Upper lobe of left lung (tissue), 6 donors: ENCODE results near the gene CHAC1. TPM values are rescaled to one million over a fixed set of nuclear protein-coding genes. Genes with fewer than 3 reads are reported as not detected.

Experiments used
- ATAC-seq, 2 donors: fragments of 200-7000 bp; cut with Tn5 transposase; one replicate each; pipeline ENCODE4 v1.9.1; 2022; ENCODE audit warnings: mild to moderate bottlenecking in 2 of 2, moderate library complexity in 2 of 2; ENCODE audit not compliant: low FRiP score in 2 of 2
- DNase-seq, 2 donors: peaks; one replicate each; pipeline ENCODE4 v3.0.0-alpha.2; 2019 to 2020
- H3K27ac ChIP-seq, 4 donors: fragments of 200-600 bp; sonication (generic); one replicate each; pipeline ENCODE4 v1.5.1; 2016 to 2019
- H3K27me3 ChIP-seq, 4 donors: fragments of 200-600 bp; sonication (generic); one replicate each; pipeline ENCODE4 v1.5.1; 2017 to 2019
- H3K36me3 ChIP-seq, 4 donors: fragments of 200-600 bp; sonication (generic); one replicate each; pipeline ENCODE4 v1.5.1; 2016 to 2019
- H3K4me1 ChIP-seq, 4 donors: fragments of 200-600 bp; sonication (generic); one replicate each; pipeline ENCODE4 v1.5.1; 2018 to 2019
- H3K4me3 ChIP-seq, 4 donors: fragments of 200-600 bp; sonication (generic); one replicate each; pipeline ENCODE4 v1.5.1; 2017 to 2019; ENCODE audit warnings: mild to moderate bottlenecking in 2 of 4, moderate library complexity in 1 of 4
- H3K9me3 ChIP-seq, 4 donors: fragments of 200-600 bp; sonication (generic); one replicate each; pipeline ENCODE4 v1.5.1; 2018 to 2019
- EP300 ChIP-seq, 4 donors: sonication (generic); formaldehyde crosslinking; IDR thresholded peaks; one replicate each; pipeline ENCODE4 v1.5.1; 2017; ENCODE audit warnings: antibody characterized with exemption in 4 of 4, control low read depth in 2 of 4
- POLR2A ChIP-seq, 4 donors: fragments of 450-650 bp; IDR thresholded peaks; one replicate each; pipeline ENCODE4 v1.5.1; 2016 to 2017; ENCODE audit warnings: antibody characterized with exemption in 4 of 4, mild to moderate bottlenecking in 2 of 4
- POLR2AphosphoS5 ChIP-seq, 2 donors: sonication (generic); formaldehyde crosslinking; IDR thresholded peaks; one replicate each; pipeline ENCODE4 v1.5.1; 2017; ENCODE audit warnings: antibody characterized with exemption in 2 of 2
- WGBS, 2 donors: methylation state at CpG; one replicate each; pipeline ENCODE4 v1.1.5; 2017 to 2018; 5-methylcytosine and 5-hydroxymethylcytosine counted together
- total RNA-seq, 6 donors: library from RNA; depleted of rRNA in 4 of 6; stranded (reverse); fragments of >200 nt in 4 of 6; gene quantifications; one replicate each; pipeline versions ENCODE4 v1.1.0 to v1.2.1, GENCODE V29; 2016 to 2021
- TF ChIP-seq, protein P1 (sequence below), 6 experiments: fragments of 450-650 bp in 4 of 6; fragments of 200-600 bp in 2 of 6; sonication (generic) in 2 of 6; IDR thresholded peaks; one replicate each; pipeline ENCODE4 v1.5.1; 2016 to 2019; ENCODE audit warnings: antibody characterized with exemption in 6 of 6
- donor health status: DM: no; HTN: no; CAD: no; lungs with moderate emphysema.
- donor health status: DM: no; HTN: yes; CAD: no; lungs with severe emphysema.

The CHAC1 gene
- total RNA-seq, 6 donors from 2014 or later: 2.6 to 11.1 (median 3.4) TPM

DNA sequence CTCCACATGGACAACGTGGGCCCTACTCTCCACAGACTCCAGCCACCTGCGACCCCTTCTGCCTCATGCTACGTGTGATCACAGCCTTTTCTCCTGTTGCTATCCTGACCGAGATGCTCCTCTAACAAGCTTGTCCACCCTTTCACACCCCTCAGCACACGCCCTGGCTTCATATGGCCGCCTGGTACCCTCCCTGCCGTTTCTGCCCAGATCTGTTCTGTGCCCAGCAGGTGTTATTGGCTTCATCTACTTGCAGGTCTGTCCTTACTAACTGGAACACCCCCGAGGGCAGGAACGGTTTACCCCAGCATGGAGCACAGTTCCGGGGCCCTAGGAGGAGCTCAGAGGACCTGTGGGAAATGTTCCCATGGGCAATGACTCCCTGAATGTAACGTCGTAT is 9.9 kb downstream of the CHAC1 start:
- WGBS, 2 donors: 89 to 93% methylated on average over 12 of the region's 12 CpGs
- ATAC-seq: no peak
- TF ChIP-seq EP300 (IDR thresholded peaks at IDR 0.05) (no peak), POLR2AphosphoS5 (IDR thresholded peaks at IDR 0.05) (no peak), POLR2A (IDR thresholded peaks at IDR 0.05) (no peak)
- TF ChIP-seq, protein P1, sequence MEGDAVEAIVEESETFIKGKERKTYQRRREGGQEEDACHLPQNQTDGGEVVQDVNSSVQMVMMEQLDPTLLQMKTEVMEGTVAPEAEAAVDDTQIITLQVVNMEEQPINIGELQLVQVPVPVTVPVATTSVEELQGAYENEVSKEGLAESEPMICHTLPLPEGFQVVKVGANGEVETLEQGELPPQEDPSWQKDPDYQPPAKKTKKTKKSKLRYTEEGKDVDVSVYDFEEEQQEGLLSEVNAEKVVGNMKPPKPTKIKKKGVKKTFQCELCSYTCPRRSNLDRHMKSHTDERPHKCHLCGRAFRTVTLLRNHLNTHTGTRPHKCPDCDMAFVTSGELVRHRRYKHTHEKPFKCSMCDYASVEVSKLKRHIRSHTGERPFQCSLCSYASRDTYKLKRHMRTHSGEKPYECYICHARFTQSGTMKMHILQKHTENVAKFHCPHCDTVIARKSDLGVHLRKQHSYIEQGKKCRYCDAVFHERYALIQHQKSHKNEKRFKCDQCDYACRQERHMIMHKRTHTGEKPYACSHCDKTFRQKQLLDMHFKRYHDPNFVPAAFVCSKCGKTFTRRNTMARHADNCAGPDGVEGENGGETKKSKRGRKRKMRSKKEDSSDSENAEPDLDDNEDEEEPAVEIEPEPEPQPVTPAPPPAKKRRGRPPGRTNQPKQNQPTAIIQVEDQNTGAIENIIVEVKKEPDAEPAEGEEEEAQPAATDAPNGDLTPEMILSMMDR (IDR thresholded peaks at IDR 0.05): no peak
- DNase-seq: no peak
- Histone ChIP-seq H3K36me3 (no peaks in the 10 kb centered on the region), H3K4me1 (peaks cover 11 to 21% (median 15%) of the 10 kb centered on the region in 4 donors), H3K27ac (no peak overlapping the region), H3K9me3 (no peaks in the 10 kb centered on the region), H3K4me3 (no peak overlapping the region), H3K27me3 (no peaks in the 10 kb centered on the region)

DNA sequence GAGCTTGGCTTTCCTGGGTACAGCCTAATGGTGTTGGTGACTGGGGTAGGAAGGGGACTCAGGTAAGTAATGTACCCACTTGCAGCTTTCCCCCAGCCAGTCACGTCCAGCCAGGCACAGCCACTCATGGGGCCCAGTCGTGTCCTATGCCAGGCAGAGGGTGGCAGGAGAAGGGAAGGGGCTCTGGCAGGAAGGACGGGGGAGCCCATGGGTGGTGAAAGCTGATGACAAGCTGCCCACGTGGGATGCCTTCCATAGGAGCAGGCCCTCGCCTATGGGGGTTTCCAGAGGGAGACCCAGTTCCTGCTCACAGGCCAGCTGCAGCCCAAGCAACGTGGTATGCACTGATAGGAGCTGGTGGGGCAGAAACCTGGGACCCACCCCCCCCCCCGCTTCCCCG is 10.7 kb downstream of the CHAC1 start:
- H3K27ac ChIP-seq: no peak overlapping the region
- no peak overlapping the region for H3K4me3 ChIP-seq
- no peaks in the 10 kb centered on the region for H3K27me3 ChIP-seq
- WGBS, 2 donors: 90 to 96% methylated on average over 5 to 8 of the region's 8 CpGs
- DNase-seq: no peak
- H3K9me3 ChIP-seq: no peaks in the 10 kb centered on the region
- ATAC-seq: no peak
- H3K36me3 ChIP-seq: no peaks in the 10 kb centered on the region
- H3K4me1 ChIP-seq: peaks cover 11 to 21% (median 15%) of the 10 kb centered on the region in 4 donors
- no peak for TF ChIP-seq POLR2AphosphoS5 (IDR thresholded peaks at IDR 0.05)
- TF ChIP-seq POLR2A (IDR thresholded peaks at IDR 0.05): no peak
- TF ChIP-seq EP300 (IDR thresholded peaks at IDR 0.05): no peak
- TF ChIP-seq, protein P1 (IDR thresholded peaks at IDR 0.05): no peak

DNA sequence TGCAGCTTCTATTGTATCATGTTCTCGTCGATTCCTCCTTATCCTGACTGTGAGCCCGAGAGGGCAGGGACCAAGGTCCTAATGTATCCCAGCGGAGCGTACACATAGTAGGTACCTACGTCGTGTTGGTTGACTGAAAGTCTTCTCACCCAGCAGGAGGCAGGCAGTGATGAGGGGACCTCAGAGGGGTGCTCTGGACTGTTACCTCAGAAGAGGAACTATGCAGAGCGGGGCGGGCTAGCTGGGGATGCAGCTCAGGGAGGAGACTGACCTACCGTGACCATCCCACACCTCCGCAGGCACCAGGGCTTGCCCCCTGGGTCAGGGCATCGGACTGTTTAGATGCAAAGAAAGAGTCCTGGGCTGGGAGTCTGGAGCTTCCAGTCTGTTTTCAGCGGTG is 11.4 kb downstream of the CHAC1 start:
- no peak for DNase-seq
- Histone ChIP-seq H3K27ac (no peak overlapping the region), H3K36me3 (no peaks in the 10 kb centered on the region), H3K9me3 (no peaks in the 10 kb centered on the region), H3K4me1 (peaks cover 11 to 21% (median 15%) of the 10 kb centered on the region in 4 donors), H3K4me3 (no peak overlapping the region), H3K27me3 (no peaks in the 10 kb centered on the region)
- no peak for TF ChIP-seq POLR2A (IDR thresholded peaks at IDR 0.05)
- no peak for TF ChIP-seq EP300 (IDR thresholded peaks at IDR 0.05)
- 81 to 89% methylated on average over 10 to 13 of the region's 13 CpGs for WGBS, 2 donors
- no peak for ATAC-seq

DNA sequence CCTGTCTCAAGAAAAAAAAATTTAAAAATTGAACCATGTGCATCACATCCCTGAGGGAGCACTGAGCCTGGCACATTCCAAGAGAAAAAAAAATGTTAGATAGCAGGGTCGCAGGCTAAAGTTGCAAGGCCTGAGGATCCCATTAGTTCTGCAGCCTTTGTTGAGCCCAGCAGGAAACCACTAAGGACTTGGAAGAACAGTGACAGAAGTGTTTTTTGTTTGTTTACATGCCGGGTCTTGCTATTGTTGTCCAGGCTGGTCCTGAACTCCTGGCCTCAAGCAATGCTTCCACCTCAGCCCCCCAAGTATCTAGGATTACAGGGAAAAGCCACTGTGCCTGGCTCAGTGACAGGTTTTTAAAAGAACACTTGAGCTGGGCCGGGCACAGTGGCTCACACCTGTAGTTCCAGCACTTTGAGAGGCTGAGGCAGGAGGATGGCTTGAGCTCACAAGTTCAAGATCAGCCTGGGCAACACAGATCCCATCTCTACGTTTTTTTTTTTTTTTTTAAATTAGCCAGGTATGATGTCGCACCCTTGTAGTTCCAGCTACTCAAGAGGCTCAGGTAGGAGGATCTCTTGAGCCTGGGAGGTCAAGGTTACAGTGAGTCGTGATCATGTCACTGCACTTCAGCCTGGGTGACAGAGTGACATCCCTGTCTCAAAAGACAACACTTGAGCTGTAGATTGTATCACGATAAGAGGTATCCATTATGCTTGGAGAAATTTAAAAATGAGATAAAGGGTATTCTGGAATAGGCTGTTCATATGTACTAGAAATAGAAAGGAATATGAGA is 15.2 kb downstream of the CHAC1 start:
- Histone ChIP-seq H3K27me3 (no peaks in the 10 kb centered on the region), H3K36me3 (no peaks in the 10 kb centered on the region), H3K27ac (no peak overlapping the region), H3K4me3 (no peak overlapping the region), H3K4me1 (peaks cover 3 to 15% (median 10%) of the 10 kb centered on the region in 4 donors), H3K9me3 (no peaks in the 10 kb centered on the region)
- WGBS, 2 donors: 63 to 69% methylated on average over 7 of the region's 7 CpGs
- ATAC-seq (no peak), DNase-seq (no peak)
- TF ChIP-seq POLR2AphosphoS5 (IDR thresholded peaks at IDR 0.05) (no peak), EP300 (IDR thresholded peaks at IDR 0.05) (no peak)
- TF ChIP-seq, protein P1 (IDR thresholded peaks at IDR 0.05): no peak

DNA sequence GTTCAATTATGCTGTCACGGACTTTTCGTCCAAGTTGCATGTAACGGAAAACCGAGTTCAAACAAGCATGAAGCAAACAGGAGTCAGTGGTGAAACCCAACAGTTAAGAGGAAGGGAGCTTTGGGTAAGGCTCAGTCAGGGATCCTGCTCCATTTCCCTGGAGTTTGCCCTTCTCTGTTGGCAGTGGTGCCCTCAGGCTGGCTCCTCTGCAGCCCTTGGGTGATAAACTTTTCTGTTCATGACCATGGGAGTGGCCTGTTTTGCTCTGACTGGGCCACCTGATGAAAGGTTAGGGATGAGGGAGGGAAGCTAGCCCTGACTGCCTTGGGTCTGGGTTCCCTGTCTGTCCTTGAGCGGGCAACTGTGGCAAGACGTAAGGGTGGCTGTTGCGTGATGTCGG is 16.1 kb downstream of the CHAC1 start:
- no peak overlapping the region for H3K4me3 ChIP-seq
- H3K9me3 ChIP-seq: no peaks in the 10 kb centered on the region
- H3K27ac ChIP-seq: no peak overlapping the region
- no peaks in the 10 kb centered on the region for H3K27me3 ChIP-seq
- H3K4me1 ChIP-seq: peaks cover 3 to 15% (median 10%) of the 10 kb centered on the region in 4 donors
- no peaks in the 10 kb centered on the region for H3K36me3 ChIP-seq
- no peak for DNase-seq
- 92 to 96% methylated on average over 8 of the region's 8 CpGs for WGBS, 2 donors
- no peak for TF ChIP-seq POLR2AphosphoS5 (IDR thresholded peaks at IDR 0.05)
- TF ChIP-seq EP300 (IDR thresholded peaks at IDR 0.05): no peak
- TF ChIP-seq, protein P1 (IDR thresholded peaks at IDR 0.05): no peak
- TF ChIP-seq POLR2A (IDR thresholded peaks at IDR 0.05): no peak
- ATAC-seq: no peak
